Measurements from ENCODE around the gene DES.

GRCh38 chr2:219446689-219447088 lies 28.5 kb downstream of the DES start:
- TF ChIP-seq TOE1 (CRISPR knock-in tag; IDR thresholded peaks at IDR 0.05) (no peak), TFE3 (CRISPR knock-in tag; IDR thresholded peaks at IDR 0.05) (no peak), TMF1 (CRISPR knock-in tag; IDR thresholded peaks at IDR 0.05; ENCODE audit: low read depth) (no peak)

Data from HepG2 (cell line).